SU-DHL-6 (cell line): ENCODE data around the gene EGLN1.

ENCODE experiments used
- H2AFZ ChIP-seq: fragments of 200-600 bp; sonication (generic); 2 replicates; pipeline ENCODE4 v1.6.1; 2014; ENCODE audit warnings: low read depth, mild to moderate bottlenecking, moderate library complexity, mixed read lengths, antibody characterized with exemption, low read length; ENCODE audit not compliant: severe bottlenecking
- H3F3A ChIP-seq: fragments of 200-600 bp; shearing (Covaris generic); 2 replicates; pipeline ENCODE4 v1.6.0; 2016; ENCODE audit warnings: antibody characterized with exemption, mild to moderate bottlenecking; ENCODE audit not compliant: insufficient read depth
- H3K27ac ChIP-seq: fragments of 200-600 bp; sonication (generic); 2 replicates; pipeline ENCODE4 v1.5.1; 2016; ENCODE audit warnings: low read depth, mild to moderate bottlenecking, low read length, moderate library complexity, mixed read lengths
- H3K27me3 ChIP-seq: fragments of 200-600 bp; sonication (generic), shearing (Covaris generic); 2 replicates; pipeline ENCODE4 v1.6.0; 2014; ENCODE audit warnings: mild to moderate bottlenecking, low read length
- H3K36me3 ChIP-seq: fragments of 200-600 bp; sonication (generic); 2 replicates; pipeline ENCODE4 v1.6.1; 2014; ENCODE audit warnings: mild to moderate bottlenecking, low read length, mixed read lengths
- H3K4me2 ChIP-seq: fragments of 300-600, 200-600 bp; shearing (Covaris generic), sonication (generic); 2 replicates; pipeline ENCODE4 v1.6.0; 2014; ENCODE audit warnings: low read length, low read depth, mild to moderate bottlenecking; ENCODE audit not compliant: poor library complexity, severe bottlenecking
- H3K4me3 ChIP-seq: fragments of 200-600 bp; sonication (generic); 2 replicates; pipeline ENCODE4 v1.5.1; 2014; ENCODE audit warnings: antibody characterized with exemption, low read length, mild to moderate bottlenecking, mixed read lengths; ENCODE audit not compliant: insufficient read depth, poor library complexity, severe bottlenecking
- H3K79me2 ChIP-seq: fragments of 200-600 bp; sonication (generic); 2 replicates; pipeline ENCODE4 v1.6.1; 2014; ENCODE audit warnings: mild to moderate bottlenecking, low read length, moderate library complexity; ENCODE audit not compliant: insufficient read depth
- H3K9ac ChIP-seq: fragments of 200-600 bp; sonication (generic); 2 replicates; pipeline ENCODE4 v1.7.0; 2014; ENCODE audit warnings: mild to moderate bottlenecking, low read length
- H3K9me2 ChIP-seq: fragments of 200-600 bp; sonication (generic); replicated peaks from 2 replicates; pipeline ENCODE4 v1.6.1; 2014; ENCODE audit warnings: low read length; ENCODE audit not compliant: insufficient read depth
- H3K9me3 ChIP-seq: fragments of 200-600 bp; sonication (generic); 2 replicates; pipeline ENCODE4 v1.6.1; 2014; ENCODE audit warnings: low read length, mixed read lengths; ENCODE audit not compliant: insufficient read depth
- H4K20me1 ChIP-seq: fragments of 200-600 bp; sonication (generic); 2 replicates; pipeline ENCODE4 v1.6.1; 2014; ENCODE audit warnings: low read depth, mild to moderate bottlenecking, antibody characterized with exemption, low read length, moderate library complexity, mixed read lengths
- EZH2phosphoT487 ChIP-seq: fragments of 200-600 bp; sonication (generic), shearing (Covaris generic); conservative IDR thresholded peaks from 2 replicates; pipeline ENCODE4 v1.6.1; 2018; ENCODE audit warnings: mild to moderate bottlenecking, antibody characterized with exemption, low read length, moderate library complexity, mixed read lengths
- TF ChIP-seq, protein P1 (sequence below): fragments of 200-600 bp; sonication (generic); IDR thresholded peaks from one replicate; pipeline ENCODE4 v1.5.1; 2017; ENCODE audit warnings: antibody characterized with exemption, mild to moderate bottlenecking, low read length, moderate library complexity; ENCODE audit not compliant: insufficient read depth, poor library complexity, severe bottlenecking

EGLN1 gene

DNA sequence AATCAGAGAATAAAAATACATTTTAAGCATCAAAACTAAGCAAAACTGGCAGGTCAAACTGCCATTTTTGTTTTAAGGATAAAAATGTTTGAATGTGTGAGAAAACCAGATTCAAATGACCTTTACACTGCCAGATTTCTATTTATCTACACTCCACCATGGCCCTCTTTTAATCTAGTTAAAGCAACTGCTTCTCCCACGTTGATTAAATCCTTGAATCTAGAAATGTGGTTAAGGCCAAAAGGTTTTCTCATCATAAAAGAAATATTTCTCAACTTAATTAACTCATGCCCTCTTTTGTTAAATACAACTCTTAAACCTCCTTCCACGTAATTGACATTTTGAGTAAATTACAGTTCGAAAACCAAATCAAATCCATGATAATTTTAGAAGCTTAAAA is 15.0 kb downstream of the EGLN1 start:
- Histone ChIP-seq H3K36me3 (no peaks in the 10 kb centered on the region), H3F3A (no peaks in the 10 kb centered on the region), H3K9me2 (no peaks in the 10 kb centered on the region), H3K4me2 (no peak overlapping the region), H3K27ac (no peak overlapping the region), H3K4me3 (no peak overlapping the region), H4K20me1 (no peaks in the 10 kb centered on the region; the same call in 1 of the 2 replicates), H3K9me3 (no peaks in the 10 kb centered on the region), H3K27me3 (no peaks in the 10 kb centered on the region), H3K9ac (no peak overlapping the region), H3K79me2 (no peaks in the 10 kb centered on the region; the same call in 1 of the 2 replicates), H2AFZ (no peak overlapping the region)
- TF ChIP-seq, protein P1, sequence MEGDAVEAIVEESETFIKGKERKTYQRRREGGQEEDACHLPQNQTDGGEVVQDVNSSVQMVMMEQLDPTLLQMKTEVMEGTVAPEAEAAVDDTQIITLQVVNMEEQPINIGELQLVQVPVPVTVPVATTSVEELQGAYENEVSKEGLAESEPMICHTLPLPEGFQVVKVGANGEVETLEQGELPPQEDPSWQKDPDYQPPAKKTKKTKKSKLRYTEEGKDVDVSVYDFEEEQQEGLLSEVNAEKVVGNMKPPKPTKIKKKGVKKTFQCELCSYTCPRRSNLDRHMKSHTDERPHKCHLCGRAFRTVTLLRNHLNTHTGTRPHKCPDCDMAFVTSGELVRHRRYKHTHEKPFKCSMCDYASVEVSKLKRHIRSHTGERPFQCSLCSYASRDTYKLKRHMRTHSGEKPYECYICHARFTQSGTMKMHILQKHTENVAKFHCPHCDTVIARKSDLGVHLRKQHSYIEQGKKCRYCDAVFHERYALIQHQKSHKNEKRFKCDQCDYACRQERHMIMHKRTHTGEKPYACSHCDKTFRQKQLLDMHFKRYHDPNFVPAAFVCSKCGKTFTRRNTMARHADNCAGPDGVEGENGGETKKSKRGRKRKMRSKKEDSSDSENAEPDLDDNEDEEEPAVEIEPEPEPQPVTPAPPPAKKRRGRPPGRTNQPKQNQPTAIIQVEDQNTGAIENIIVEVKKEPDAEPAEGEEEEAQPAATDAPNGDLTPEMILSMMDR: no peak
- no peak for TF ChIP-seq EZH2phosphoT487

DNA sequence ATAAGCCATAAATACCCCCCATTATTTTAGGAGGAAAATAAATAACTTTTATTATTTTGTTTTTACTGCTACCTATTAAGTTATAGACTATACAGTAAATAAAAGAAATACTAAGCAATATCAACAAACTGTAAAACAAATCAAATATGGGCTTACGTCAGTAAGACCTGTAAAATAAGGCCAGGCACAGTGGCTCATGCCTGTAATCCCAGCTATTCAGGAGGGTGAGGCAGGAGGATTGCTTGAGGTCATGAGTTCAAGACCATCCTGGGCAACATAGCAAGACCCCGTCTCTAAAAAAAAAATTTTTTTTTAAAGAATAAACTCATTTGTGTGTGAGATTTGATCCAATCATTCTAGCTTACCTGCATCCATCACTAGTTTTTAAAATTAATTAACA is 17.8 kb downstream of the EGLN1 start:
- no peak overlapping the region for H3K4me3 ChIP-seq
- no peak overlapping the region for H3K27ac ChIP-seq
- H3K4me2 ChIP-seq: no peak overlapping the region
- H3K27me3 ChIP-seq: no peaks in the 10 kb centered on the region
- H3K9me3 ChIP-seq: no peaks in the 10 kb centered on the region
- no peaks in the 10 kb centered on the region; the same call in 1 of the 2 replicates for H3K79me2 ChIP-seq
- TF ChIP-seq, protein P1: no peak
- no peak for TF ChIP-seq EZH2phosphoT487
- H3K9ac ChIP-seq: no peak overlapping the region
- H3F3A ChIP-seq: no peaks in the 10 kb centered on the region
- H2AFZ ChIP-seq: no peak overlapping the region
- H4K20me1 ChIP-seq: peaks cover 4% of the 10 kb centered on the region; the same call in 1 of the 2 replicates
- no peaks in the 10 kb centered on the region for H3K9me2 ChIP-seq
- H3K36me3 ChIP-seq: no peaks in the 10 kb centered on the region

DNA sequence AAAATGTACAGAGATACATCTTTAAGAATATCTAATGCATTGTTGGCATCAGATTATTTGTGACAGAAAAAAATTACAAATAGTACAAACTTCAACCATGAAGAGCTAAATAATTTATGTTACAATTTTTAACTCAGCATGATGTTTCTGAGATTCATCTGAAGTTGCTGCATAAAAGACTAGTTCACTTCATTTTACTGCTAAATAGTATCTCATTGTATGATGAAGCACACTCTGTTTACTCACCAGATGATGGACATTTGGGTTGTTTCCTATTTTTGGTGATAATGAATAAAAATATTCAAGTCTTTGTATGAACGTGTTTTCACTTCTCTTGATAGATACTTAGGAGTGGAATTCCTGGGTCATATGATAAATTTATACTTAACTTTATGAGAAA is 20.6 kb downstream of the EGLN1 start:
- TF ChIP-seq EZH2phosphoT487: no peak
- TF ChIP-seq, protein P1: no peak
- Histone ChIP-seq H4K20me1 (peaks cover 4% of the 10 kb centered on the region; the same call in 1 of the 2 replicates), H3K4me3 (no peak overlapping the region), H3K4me2 (no peak overlapping the region), H3K36me3 (no peaks in the 10 kb centered on the region), H3K27me3 (no peaks in the 10 kb centered on the region), H3K9me3 (no peaks in the 10 kb centered on the region), H3K27ac (no peak overlapping the region), H2AFZ (no peak overlapping the region), H3K9me2 (no peaks in the 10 kb centered on the region), H3K79me2 (no peaks in the 10 kb centered on the region), H3K9ac (no peak overlapping the region), H3F3A (no peaks in the 10 kb centered on the region)
